Measurements from ENCODE around the gene ADGRL3. TPM values are rescaled to one million over a fixed set of nuclear protein-coding genes. Genes with fewer than 3 reads are reported as not detected.
A peak's percentile ranks its signal among the peaks of the same experiment; 100 is the strongest.
"Not testable (repeated sequence)": the region's sequence is repeated elsewhere in the genome, so short reads cannot be mapped to it uniquely, and the experiment has no call there.

ADGRL3 gene
- total RNA-seq, 1 experiment from 2014 or later, result 5.4 TPM

DNA sequence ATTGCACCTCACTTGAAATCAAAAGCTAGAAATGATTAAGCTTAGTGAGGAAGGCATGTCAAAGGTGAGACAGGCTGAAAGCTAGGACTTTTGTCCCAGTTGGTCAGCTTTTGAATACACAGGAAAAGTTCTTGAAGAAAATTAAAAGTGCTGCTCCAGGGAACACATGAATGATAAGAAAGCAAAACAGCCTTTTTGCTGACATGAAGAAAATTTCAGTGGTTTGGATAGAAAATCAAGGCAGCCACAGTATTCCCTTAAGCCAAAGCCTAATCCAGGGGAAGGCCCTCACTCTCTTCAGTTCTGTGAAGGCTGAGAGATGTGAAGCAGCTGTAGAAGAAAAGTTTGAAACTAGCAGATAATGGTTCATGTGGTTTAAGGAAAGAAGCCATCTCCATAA lies 150.8 kb downstream of the ADGRL3 start:
- no peak for DNase-seq (ENCODE audit: low spot score)

DNA sequence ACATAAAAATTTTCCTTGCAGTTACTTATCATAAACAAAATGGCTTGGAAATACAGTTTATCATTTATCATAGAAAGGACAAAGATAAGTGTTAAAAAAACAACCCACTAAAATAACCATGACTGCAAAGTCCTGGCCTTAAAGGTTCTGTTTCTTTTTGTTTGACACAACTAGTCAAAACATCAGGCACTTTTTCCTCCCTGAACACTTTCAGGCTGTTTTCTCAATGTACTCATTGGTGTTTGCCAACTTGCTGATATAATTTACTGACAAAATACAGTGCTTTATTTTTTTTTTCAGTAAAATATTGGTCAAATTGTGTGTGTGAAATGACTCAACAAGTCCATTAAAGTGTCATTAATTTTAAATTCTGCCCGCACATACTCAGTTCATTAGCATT lies 156.6 kb downstream of the ADGRL3 start:
- DNase-seq (ENCODE audit: low spot score), result no peak

DNA sequence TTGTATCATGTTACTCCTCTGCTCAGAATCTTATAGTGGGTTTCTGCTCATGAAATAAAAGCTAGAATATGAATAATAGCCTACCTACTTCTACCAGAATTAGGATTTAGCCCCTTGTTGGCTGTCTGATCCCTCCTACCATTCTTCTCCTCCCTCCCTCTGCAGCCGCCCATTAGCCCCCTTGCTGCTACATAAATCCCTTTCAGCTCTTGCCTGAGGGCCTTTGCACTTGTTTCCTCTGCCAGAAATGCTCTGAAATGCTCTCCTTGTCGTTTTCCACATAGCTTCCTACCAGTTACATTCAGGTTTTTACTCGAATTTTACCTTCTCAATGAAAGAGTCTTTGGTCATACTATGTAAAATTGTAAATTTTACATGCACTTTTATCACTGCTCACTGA lies 159.2 kb downstream of the ADGRL3 start:
- DNase-seq (ENCODE audit: low spot score), result no peak

DNA sequence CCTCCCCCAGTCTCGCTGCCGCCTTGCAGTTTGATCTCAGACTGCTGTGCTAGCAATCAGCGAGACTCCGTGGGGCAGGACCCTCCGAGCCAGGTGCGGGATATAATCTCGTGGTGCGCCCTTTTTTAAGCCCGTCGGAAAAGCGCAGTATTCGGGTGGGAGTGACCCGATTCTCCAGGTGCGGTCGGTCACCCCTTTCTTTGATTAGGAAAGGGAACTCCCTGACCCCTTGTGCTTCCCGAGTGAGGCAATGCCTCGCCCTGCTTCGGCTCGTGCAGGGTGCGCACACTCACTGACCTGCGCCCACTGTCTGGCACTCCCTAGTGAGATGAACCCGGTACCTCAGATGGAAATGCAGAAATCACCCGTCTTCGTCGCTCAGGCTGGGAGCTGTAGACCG lies 172.7 kb downstream of the ADGRL3 start:
- DNase-seq (ENCODE audit: low spot score), result peak; percentile 11

DNA sequence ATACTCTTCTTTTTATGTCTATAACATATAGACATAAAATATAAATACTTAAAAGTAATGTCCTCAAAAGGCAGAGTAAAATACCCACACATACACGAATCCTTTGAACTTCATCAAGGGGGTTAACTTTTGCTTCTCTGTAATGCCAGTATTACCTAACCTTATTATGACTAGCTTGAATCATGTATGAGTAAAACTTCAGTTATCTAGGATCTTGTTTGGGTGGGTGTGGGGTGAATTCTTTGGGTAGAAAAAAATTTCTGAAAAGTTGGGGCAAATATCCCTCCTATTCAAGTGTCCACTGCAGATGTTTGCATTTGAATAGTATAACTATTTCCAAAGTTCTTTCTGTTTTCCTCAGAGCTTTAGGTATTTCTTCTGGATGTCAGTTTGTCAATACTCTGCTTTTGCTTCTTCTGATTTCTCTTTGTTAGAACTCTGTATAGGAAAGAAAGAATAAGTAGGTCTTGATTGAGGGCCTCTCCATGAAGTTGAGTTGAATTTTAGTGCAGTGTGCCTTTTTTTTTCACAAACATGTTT lies 173.8 kb downstream of the ADGRL3 start:
- DNase-seq (ENCODE audit: low spot score), result no peak

DNA sequence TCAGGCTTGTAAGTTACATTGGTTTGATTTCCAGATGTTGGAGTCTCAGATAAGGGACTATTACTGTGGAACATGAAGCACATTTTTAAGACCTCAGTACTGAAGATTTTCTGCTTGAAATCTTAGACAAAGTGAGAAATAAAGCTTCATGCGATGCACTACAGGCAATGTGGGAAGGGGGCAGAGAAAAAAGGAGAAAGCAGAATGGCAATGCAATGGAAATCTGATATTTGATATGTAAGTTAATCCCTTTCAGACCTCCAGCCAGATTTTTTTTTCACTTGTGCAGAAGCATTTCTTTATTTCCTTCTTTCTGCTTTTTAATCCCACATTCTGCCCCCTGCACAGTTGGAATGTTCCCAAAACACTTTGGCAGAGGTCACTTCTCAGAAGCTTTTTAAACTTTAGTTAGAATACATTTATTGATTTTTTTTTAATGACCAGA lies 174.3 kb downstream of the ADGRL3 start:
- no peak for DNase-seq (ENCODE audit: low spot score)

DNA sequence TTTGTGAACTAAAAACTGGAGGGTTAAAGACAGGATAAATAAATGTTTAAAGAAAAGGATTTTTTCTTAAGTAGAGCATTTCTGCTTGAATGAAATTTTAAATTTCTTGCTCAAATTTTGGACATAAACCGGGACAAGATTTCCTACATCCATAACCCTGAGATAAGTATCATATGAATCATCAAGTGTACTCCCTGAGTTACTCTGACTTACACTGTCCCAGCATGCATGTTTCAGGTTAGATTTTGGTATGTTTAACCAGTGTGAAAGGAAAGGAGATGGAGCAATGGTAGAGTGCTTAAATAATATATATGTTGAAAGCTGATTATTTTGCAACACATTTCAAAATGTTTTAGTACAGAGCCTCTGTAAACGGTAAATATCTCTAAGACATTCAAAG lies 175.2 kb downstream of the ADGRL3 start:
- no peak for DNase-seq (ENCODE audit: low spot score)

DNA sequence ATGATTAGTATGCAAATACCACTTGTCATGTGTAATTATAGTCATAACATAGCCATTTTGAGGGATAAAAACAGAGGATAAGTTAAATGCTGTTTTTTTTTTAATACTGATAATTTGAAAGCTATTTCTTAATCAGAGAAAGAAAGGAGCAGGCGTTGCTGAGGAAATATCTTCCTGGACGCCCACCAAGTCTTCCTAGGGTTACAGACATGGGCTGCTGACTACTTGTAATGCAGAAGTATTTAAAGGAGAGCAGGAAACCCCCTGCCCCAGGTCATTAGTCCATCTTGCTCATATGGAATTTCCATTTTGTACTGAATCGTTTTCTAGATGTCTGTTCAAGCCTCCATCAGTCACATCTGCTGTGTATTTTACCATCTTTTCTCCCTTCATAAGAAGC lies 176.2 kb downstream of the ADGRL3 start:
- DNase-seq (ENCODE audit: low spot score), result no peak

- no peak for DNase-seq (ENCODE audit: low spot score)
These were observed 179.3 kb downstream of the ADGRL3 start for GRCh38 chr4:61379406-61379805.

GRCh38 chr4:61380865-61381264 lies 180.7 kb downstream of the ADGRL3 start:
- no peak for DNase-seq (ENCODE audit: low spot score)

DNA sequence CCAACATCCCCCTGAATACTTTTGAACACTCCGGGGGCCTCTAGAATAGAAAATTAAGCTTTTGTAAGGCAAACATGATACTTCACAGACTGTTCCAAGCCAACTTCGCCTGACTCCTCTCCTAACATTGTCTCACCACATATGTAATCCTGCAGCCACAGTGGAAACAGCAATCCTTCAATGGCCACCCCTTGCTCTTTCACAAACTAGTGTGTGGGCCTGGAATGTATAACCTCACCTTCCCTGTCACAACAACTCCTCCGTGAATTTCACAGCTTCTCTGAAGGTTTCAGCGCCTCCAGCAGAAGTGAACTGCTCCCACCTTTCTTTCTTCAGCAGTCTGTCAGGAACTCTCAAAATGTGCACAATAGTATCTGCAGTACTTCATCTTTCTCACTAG lies 185.1 kb downstream of the ADGRL3 start:
- no peak for DNase-seq (ENCODE audit: low spot score)

DNA sequence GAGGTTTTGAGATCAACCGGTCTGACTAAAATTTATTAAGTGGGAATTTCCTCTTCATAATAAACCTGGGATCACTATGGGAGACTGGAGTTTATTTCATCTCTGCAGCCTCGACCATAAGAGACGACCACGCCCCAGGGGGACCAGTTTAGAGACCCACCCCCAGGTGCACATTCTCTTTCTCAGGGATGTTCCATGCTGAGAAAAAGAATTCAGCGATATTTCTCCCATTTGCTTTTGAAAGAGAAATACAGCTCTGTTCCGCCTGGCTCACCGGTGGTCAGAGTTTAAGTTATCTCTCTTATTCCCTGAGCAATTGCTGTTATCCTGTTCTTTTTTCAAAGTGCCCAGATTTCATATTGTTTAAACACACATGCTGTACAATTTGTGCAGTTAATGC lies 187.2 kb downstream of the ADGRL3 start:
- DNase-seq (ENCODE audit: low spot score), result not testable (repeated sequence)

GRCh38 chr4:61389640-61390039 lies 189.5 kb downstream of the ADGRL3 start:
- DNase-seq (ENCODE audit: low spot score), result no peak

DNA sequence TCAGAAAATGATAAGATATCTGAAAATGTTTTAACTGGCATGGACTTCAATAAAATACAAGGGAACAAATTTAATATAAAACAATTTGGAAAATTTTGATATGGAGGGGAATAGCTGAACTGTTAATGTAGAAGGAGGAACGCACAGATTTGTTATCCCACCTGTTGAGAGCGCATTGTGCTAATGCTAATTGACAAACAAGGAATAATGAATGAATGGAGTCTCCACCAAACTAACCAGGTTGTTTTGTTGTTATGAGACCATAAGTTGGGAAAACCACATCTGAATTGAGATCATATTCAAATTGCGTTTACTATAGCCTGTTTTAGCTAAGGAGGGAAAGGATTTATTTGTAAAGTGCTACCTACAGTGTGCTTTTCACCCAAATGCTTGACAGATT lies 195.6 kb downstream of the ADGRL3 start:
- DNase-seq (ENCODE audit: low spot score), result no peak

DNA sequence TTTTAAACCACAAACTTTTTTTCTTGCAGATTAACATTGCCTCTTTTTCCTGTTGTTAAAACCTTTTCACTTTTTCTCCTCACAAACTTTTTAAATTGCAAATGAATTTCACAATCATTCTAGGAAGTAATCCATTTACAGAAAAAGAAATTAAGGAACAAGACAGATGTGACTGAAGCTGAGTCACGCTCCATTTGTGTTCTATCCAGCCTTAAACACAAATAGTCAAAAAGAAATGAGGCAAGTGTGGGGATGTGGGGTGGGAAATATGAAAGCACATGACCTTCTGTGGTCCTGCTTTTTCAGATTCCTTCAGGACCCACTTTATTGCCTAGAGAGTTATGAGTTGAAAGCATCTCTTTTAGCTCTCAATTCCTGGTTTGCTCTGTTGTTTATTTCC lies 197.0 kb downstream of the ADGRL3 start:
- DNase-seq (ENCODE audit: low spot score), result no peak

- no peak for DNase-seq (ENCODE audit: low spot score)
These were observed 200.4 kb downstream of the ADGRL3 start for GRCh38 chr4:61400439-61401038.

DNA sequence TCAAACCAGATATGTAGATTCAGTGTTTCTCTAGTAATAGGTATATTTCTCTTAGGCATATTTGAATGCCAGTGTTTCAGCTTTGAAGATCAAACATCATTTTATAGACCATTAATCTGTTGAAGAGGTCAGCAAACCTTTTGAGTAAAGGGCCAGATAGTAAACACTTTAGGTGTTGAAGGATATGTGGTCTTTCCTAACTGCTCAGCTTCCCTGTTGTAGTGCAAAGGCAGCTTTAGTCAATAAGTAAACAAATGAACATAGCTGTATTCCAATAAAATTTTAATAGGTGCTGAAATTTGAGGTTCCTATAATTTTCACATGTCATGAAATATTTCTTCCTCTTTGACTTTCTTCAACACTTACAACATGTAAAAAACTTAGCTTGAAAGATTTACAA lies 201.6 kb downstream of the ADGRL3 start:
- no peak for DNase-seq (ENCODE audit: low spot score)

GRCh38 chr4:61405307-61405706 lies 205.2 kb downstream of the ADGRL3 start:
- no peak for DNase-seq (ENCODE audit: low spot score)

DNA sequence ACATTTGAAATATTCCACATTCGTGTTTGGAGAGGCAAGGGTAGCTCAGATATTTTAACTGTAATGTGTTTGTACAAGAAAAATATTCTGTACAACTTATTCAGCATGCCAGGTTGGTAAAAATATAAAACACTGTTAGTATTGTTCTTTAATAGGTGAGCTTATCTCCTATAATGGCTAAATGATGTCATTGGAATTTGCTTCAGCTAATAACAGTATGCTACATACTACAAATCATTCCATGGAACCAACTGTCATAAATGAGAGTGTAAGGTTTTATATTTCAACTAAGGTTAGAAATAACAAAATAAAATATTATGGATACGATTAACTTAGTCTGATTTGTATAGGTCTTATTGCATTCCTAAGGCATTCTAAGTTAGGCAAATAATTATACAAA lies 206.6 kb downstream of the ADGRL3 start:
- DNase-seq (ENCODE audit: low spot score), result no peak

DNA sequence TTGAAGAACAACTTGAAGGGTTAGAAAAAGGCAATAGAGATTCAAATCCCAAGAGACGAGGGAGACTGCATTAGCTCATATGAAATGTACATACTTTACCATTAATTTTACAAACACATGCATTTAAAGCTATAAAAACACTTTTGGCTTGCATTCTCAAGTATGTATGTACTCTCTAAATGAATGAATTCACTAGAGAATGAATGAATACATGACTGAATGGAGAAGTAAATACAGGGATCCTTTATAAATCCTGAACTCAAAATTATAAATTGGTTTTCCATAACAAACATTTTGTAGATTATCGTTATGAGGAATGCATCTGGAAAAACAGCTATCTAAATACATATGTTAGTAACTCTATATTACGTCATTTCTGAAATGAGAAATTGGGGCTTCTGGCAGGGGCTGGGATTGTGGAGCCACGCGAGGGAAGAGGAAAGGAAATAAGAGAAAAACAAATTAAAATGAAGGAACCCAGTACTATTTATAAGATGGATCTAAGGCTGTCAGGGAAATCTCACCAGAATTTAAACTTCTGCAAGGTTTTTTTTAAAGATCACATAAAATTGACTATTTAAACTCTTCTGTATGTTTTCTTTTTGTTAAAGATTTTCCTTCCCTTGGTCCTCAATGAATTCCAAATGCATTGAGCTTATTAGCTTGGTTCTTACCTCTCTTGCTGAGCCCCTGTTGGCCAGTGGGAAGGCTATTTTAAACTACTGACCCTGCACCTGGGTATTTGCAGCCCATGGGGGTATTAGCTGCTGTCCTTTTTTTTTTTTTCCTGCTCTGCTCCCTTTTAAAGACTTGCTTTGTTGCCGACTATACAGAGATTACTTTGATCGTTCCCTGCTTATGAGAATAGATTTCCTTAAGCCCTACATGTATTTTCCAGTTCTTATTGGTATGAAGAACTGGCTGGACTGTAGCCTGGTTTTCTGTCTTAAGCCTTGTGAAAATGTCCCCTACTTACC lies 207.8 kb downstream of the ADGRL3 start:
- DNase-seq (ENCODE audit: low spot score), result no peak

GRCh38 chr4:61408861-61409260 lies 208.7 kb downstream of the ADGRL3 start:
- DNase-seq (ENCODE audit: low spot score), result no peak

DNA sequence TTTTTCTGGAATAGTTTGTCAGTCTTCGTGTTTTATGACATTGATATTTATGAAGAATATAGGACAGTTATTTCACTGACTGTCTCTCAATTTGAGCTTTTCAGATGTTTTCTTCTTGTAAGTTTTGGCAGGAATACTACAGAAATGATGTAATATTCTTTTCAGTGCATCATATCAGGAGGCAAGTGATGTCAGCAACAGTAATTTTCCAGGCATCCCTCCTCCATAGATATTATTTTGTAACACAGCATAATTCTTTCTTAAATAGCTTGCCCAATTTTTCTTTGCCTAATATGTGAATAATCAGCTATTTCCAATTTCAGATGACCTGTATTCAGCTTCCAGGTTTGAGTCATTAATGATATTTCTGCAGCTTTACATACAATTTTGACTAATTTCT lies 211.1 kb downstream of the ADGRL3 start:
- no peak for DNase-seq (ENCODE audit: low spot score)

DNA sequence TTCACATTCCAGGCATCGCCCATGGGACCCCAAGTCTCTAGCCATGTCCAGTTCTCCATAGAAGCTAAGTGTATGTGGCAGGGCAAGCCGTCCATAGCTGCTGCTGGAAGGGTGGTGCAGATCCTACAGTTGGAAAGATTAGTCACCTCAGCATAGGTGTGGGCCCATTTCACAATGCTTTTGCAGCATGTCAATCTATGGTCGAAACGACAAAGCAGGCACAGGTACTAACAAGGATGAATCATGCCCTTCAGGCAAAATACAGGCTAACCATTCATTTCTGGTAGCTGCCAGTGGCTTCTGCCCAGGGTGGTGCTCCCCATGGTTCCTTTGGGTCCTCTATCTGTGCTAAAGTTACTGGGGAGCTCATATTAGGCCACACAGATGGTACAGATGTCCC lies 225.2 kb downstream of the ADGRL3 start:
- no peak for DNase-seq (ENCODE audit: low spot score)

All from A172 (cell line).